Measurements from ENCODE around the gene ABCF1. TPM values are rescaled to one million over a fixed set of nuclear protein-coding genes. Genes with fewer than 3 reads are reported as not detected.

ABCF1 gene
- total RNA-seq, 1 donor from 2014 or later, result 94.5 TPM

GRCh38 chr6:30612687-30613248 is 41.5 kb downstream of the ABCF1 start:
- no peaks in the 10 kb centered on the region for H3K9me3 Mint-ChIP-seq
- TF ChIP-seq CTCF (IDR thresholded peaks at IDR 0.05), result no peak
- H3K27me3 Mint-ChIP-seq, result no peaks in the 10 kb centered on the region
- intact Hi-C loops (cut with micrococcal nuclease), result loop anchor here (1.0 kb wide), 1 partner anchor 9 kb away; no protein-coding TSS in a partner anchor
- H3K27ac Mint-ChIP-seq, result peak overlapping the region; percentile 99
- H3K36me3 Mint-ChIP-seq (ENCODE audit: low read depth), result peaks cover 71% of the 10 kb centered on the region
- H3K4me3 Mint-ChIP-seq, result no peak overlapping the region
- peaks cover 53% of the 10 kb centered on the region for H3K4me1 Mint-ChIP-seq
- DNase-seq, result no peak
- CTCF ChIA-PET, result interaction anchor here (0.9 to 4.6 kb wide), 7 partner anchors 15 to 131 kb away, joined by 3 to 21 read pairs (median 5); no protein-coding TSS in a partner anchor
- no peak for ATAC-seq (ENCODE audit: low read depth)
- POLR2A ChIA-PET, result interaction anchor here (0.5 to 4.8 kb wide), 14 partner anchors 14 to 118 kb away, joined by 3 to 75 read pairs (median 4); partner anchors contain the start of genes ABCF1 and PRR3

- ChIA-PET CTCF (interaction anchor here (1.1 to 4.6 kb wide), 7 partner anchors 16 to 160 kb away, joined by 3 to 21 read pairs (median 5); no protein-coding TSS in a partner anchor), POLR2A (interaction anchor here (0.6 to 4.8 kb wide), 19 partner anchors 9 to 287 kb away, joined by 3 to 75 read pairs (median 7); partner anchors contain the start of genes ABCF1, PRR3 and TRIM39)
- intact Hi-C loops (cut with micrococcal nuclease), result no loop called here
- Mint-ChIP-seq H3K4me3 (peak overlapping the region; percentile 52), H3K9me3 (no peaks in the 10 kb centered on the region), H3K36me3 (ENCODE audit: low read depth) (peaks cover 69% of the 10 kb centered on the region), H3K27ac (peak overlapping the region; percentile 99), H3K4me1 (peaks cover 56% of the 10 kb centered on the region), H3K27me3 (no peaks in the 10 kb centered on the region)
- TF ChIP-seq CTCF (IDR thresholded peaks at IDR 0.05), result no peak
- DNase-seq, result no peak
- no peak for ATAC-seq (ENCODE audit: low read depth)
These were observed 42.2 kb downstream of the ABCF1 start for GRCh38 chr6:30613251-30614043.

GRCh38 chr6:30614044-30614842 is 43.0 kb downstream of the ABCF1 start:
- POLR2A ChIA-PET, result interaction anchor here (0.6 to 4.8 kb wide), 69 partner anchors 8 to 1157 kb away, joined by 3 to 75 read pairs (median 7); partner anchors contain the start of genes ABCF1, ATAT1, C6orf136 and DHX16
- ATAC-seq (ENCODE audit: low read depth), result no peak
- TF ChIP-seq CTCF (IDR thresholded peaks at IDR 0.05), result no peak
- CTCF ChIA-PET, result interaction anchor here (0.6 to 4.6 kb wide), 11 partner anchors 8 to 786 kb away, joined by 3 to 21 read pairs (median 5); no protein-coding TSS in a partner anchor
- Mint-ChIP-seq H3K4me1 (peaks cover 58% of the 10 kb centered on the region), H3K27me3 (no peaks in the 10 kb centered on the region), H3K4me3 (peak overlapping the region; percentile 99), H3K36me3 (ENCODE audit: low read depth) (peaks cover 65% of the 10 kb centered on the region), H3K27ac (peak overlapping the region; percentile 99), H3K9me3 (no peaks in the 10 kb centered on the region)
- DNase-seq, result no peak
- intact Hi-C loops (cut with micrococcal nuclease), result no loop called here

- no peak for TF ChIP-seq CTCF (IDR thresholded peaks at IDR 0.05)
- no peaks in the 10 kb centered on the region for H3K27me3 Mint-ChIP-seq
- H3K4me3 Mint-ChIP-seq, result peak overlapping the region; percentile 99
- peak; percentile 43 for DNase-seq
- ATAC-seq (ENCODE audit: low read depth), result peak; percentile 54
- H3K9me3 Mint-ChIP-seq, result no peaks in the 10 kb centered on the region
- peaks cover 65% of the 10 kb centered on the region for H3K36me3 Mint-ChIP-seq (ENCODE audit: low read depth)
- peaks cover 55% of the 10 kb centered on the region for H3K4me1 Mint-ChIP-seq
- POLR2A ChIA-PET, result interaction anchor here (0.6 to 4.8 kb wide), 67 partner anchors 8 to 1157 kb away, joined by 3 to 75 read pairs (median 7); partner anchors contain the start of genes ABCF1, ATAT1, C6orf136 and DHX16
- intact Hi-C loops (cut with micrococcal nuclease), result loop anchor here (5.0 kb wide), 5 partner anchors 127 to 1562 kb away; partner anchors contain the start of genes AGPAT1, FLOT1, HLA-B and IER3
- peak overlapping the region; percentile 99 for H3K27ac Mint-ChIP-seq
- CTCF ChIA-PET, result interaction anchor here (0.6 to 4.6 kb wide), 10 partner anchors 9 to 785 kb away, joined by 3 to 21 read pairs (median 5); no protein-coding TSS in a partner anchor
These were observed 43.6 kb downstream of the ABCF1 start for GRCh38 chr6:30614843-30615218.
